HEK293T (cell line): Measurements from ENCODE around the gene HOXC11.

Experiments
- ARNT ChIP-seq: fragments of 450-650 bp; IDR thresholded peaks from 2 replicates; pipeline ENCODE4 v1.6.1; 2017; ENCODE audit warnings: mild to moderate bottlenecking
- BHLHE40 ChIP-seq: fragments of 450-650 bp; IDR thresholded peaks from 2 replicates; pipeline ENCODE4 v1.6.1; 2016; ENCODE audit warnings: mild to moderate bottlenecking, moderate library complexity, borderline replicate concordance
- ELF4 ChIP-seq: fragments of 450-650 bp; IDR thresholded peaks from 2 replicates; pipeline ENCODE4 v1.6.1; 2017; ENCODE audit warnings: antibody characterized with exemption
- FOXA1 ChIP-seq: fragments of 450-650 bp; IDR thresholded peaks from 2 replicates; pipeline ENCODE4 v1.6.1; 2016; ENCODE audit warnings: mild to moderate bottlenecking
- FOXK2 ChIP-seq: fragments of 450-650 bp; IDR thresholded peaks from 2 replicates; pipeline ENCODE4 v1.6.1; 2016; ENCODE audit warnings: mild to moderate bottlenecking
- FOXM1 ChIP-seq: fragments of 450-650 bp; IDR thresholded peaks from 2 replicates; pipeline ENCODE4 v1.6.1; 2017; ENCODE audit warnings: mild to moderate bottlenecking, borderline replicate concordance
- HDGF ChIP-seq: fragments of 450-650 bp; IDR thresholded peaks from 2 replicates; pipeline ENCODE4 v1.6.1; 2017; ENCODE audit warnings: antibody characterized with exemption, borderline replicate concordance
- LEF1 ChIP-seq: fragments of 450-650 bp; IDR thresholded peaks from 2 replicates; pipeline ENCODE4 v1.6.1; 2017; ENCODE audit warnings: mild to moderate bottlenecking, borderline replicate concordance
- NFRKB ChIP-seq: fragments of 450-650 bp; IDR thresholded peaks from 2 replicates; pipeline ENCODE4 v1.6.1; 2016; ENCODE audit warnings: mild to moderate bottlenecking, moderate library complexity
- SP1 ChIP-seq: fragments of 450-650 bp; IDR thresholded peaks from 2 replicates; pipeline ENCODE4 v1.6.1; 2017
- SUZ12 ChIP-seq: fragments of 450-650 bp; IDR thresholded peaks from 2 replicates; pipeline ENCODE4 v1.6.1; 2016; ENCODE audit warnings: mild to moderate bottlenecking
- TARDBP ChIP-seq: fragments of 450-650 bp; IDR thresholded peaks from 2 replicates; pipeline ENCODE4 v1.6.1; 2016
- ZNF384 ChIP-seq: fragments of 450-650 bp; IDR thresholded peaks from 2 replicates; pipeline ENCODE4 v1.6.1; 2016
- TF ChIP-seq, protein P1 (sequence below): fragments of 450-650 bp; IDR thresholded peaks from 2 replicates; pipeline ENCODE4 v1.6.1; 2016

- TF ChIP-seq, protein P1, sequence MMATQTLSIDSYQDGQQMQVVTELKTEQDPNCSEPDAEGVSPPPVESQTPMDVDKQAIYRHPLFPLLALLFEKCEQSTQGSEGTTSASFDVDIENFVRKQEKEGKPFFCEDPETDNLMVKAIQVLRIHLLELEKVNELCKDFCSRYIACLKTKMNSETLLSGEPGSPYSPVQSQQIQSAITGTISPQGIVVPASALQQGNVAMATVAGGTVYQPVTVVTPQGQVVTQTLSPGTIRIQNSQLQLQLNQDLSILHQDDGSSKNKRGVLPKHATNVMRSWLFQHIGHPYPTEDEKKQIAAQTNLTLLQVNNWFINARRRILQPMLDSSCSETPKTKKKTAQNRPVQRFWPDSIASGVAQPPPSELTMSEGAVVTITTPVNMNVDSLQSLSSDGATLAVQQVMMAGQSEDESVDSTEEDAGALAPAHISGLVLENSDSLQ, result no peak
- no peak for TF ChIP-seq FOXA1
- TF ChIP-seq HDGF, result no peak
- TF ChIP-seq ELF4, result no peak
- no peak for TF ChIP-seq NFRKB
- TF ChIP-seq SUZ12, result no peak
- TF ChIP-seq ARNT, result no peak
- no peak for TF ChIP-seq FOXM1
- TF ChIP-seq ZNF384, result no peak
- no peak for TF ChIP-seq FOXK2
- no peak for TF ChIP-seq TARDBP
- TF ChIP-seq SP1, result no peak
- no peak for TF ChIP-seq LEF1
- TF ChIP-seq BHLHE40, result no peak
Observed at GRCh38 chr12:54024581-54025305, 51.8 kb downstream of the HOXC11 start.
